Stimulated activated CD4-positive, alpha-beta T cell treated with anti-CD3 and anti-CD28 coated beads, Interleukin-15, amount 100 ng/mL, for 24 hours (primary cell): ENCODE results near the gene GOLGA6L10.
"Not testable (repeated sequence)": the region's sequence is repeated elsewhere in the genome, so short reads cannot be mapped to it uniquely, and the experiment has no call there.

Experiments
- DNase-seq: peaks from one replicate; pipeline ENCODE4 v3.0.0-alpha.2; 2020

The GOLGA6L10 gene

GRCh38 chr15:82317091-82317489, 32.2 kb downstream of the GOLGA6L10 start:
- DNase-seq, result no peak

GRCh38 chr15:82316247-82317090, 32.8 kb downstream of the GOLGA6L10 start:
- not testable (repeated sequence) for DNase-seq

GRCh38 chr15:82315519-82316246, 33.6 kb downstream of the GOLGA6L10 start:
- no peak for DNase-seq

GRCh38 chr15:82314769-82315518, 34.3 kb downstream of the GOLGA6L10 start:
- no peak for DNase-seq

- DNase-seq, result not testable (repeated sequence)
Observed at GRCh38 chr15:82313951-82314768, 35.1 kb downstream of the GOLGA6L10 start.

GRCh38 chr15:82313446-82313845, 35.8 kb downstream of the GOLGA6L10 start:
- DNase-seq, result no peak

- DNase-seq, result no peak
Observed at GRCh38 chr15:82312586-82313349, 36.5 kb downstream of the GOLGA6L10 start.

GRCh38 chr15:82311321-82311720, 38.0 kb downstream of the GOLGA6L10 start:
- not testable (repeated sequence) for DNase-seq

- no peak for DNase-seq
Observed at GRCh38 chr15:82309802-82310201, 39.5 kb downstream of the GOLGA6L10 start.

GRCh38 chr15:82307714-82308081, 41.6 kb downstream of the GOLGA6L10 start:
- no peak for DNase-seq

- no peak for DNase-seq
Observed at GRCh38 chr15:82306791-82307713, 42.2 kb downstream of the GOLGA6L10 start.

GRCh38 chr15:82305621-82306048, 43.6 kb downstream of the GOLGA6L10 start:
- no peak for DNase-seq

GRCh38 chr15:82304778-82305090, 44.5 kb downstream of the GOLGA6L10 start:
- DNase-seq, result no peak

- no peak for DNase-seq
Observed at GRCh38 chr15:82303956-82304777, 45.1 kb downstream of the GOLGA6L10 start.

- DNase-seq, result no peak
Observed at GRCh38 chr15:82301296-82302016, 47.8 kb downstream of the GOLGA6L10 start.

- no peak for DNase-seq
Observed at GRCh38 chr15:82300883-82301282, 48.4 kb downstream of the GOLGA6L10 start.

- DNase-seq, result not testable (repeated sequence)
Observed at GRCh38 chr15:82300326-82300725, 48.9 kb downstream of the GOLGA6L10 start.

- DNase-seq, result not testable (repeated sequence)
Observed at GRCh38 chr15:82299511-82299914, 49.8 kb downstream of the GOLGA6L10 start.

GRCh38 chr15:82298520-82298919, 50.8 kb downstream of the GOLGA6L10 start:
- peak; percentile 63 for DNase-seq
